Endometrial microvascular endothelial cells (primary cell): ENCODE data around the gene AKNAD1. TPM values are rescaled to one million over a fixed set of nuclear protein-coding genes. Genes with fewer than 3 reads are reported as not detected.

Experiments used
- in situ Hi-C: cut with HindIII; loops from 2 replicates; pipeline ENCODE4 v1.10.0; 2017; ENCODE audit warnings: low sequenced_read_pairs, low pct_unique_long_range_greater_than_20kb; ENCODE audit errors: inconsistent ontology term
- total RNA-seq: library from RNA; depleted of rRNA; stranded (reverse); fragments of >200 nt; gene quantifications from one replicate; pipeline ENCODE4 v1.2.3, GENCODE V29; 2015; ENCODE audit errors: inconsistent ontology term

The AKNAD1 gene
- total RNA-seq, 1 donor from 2014 or later = not detected

DNA sequence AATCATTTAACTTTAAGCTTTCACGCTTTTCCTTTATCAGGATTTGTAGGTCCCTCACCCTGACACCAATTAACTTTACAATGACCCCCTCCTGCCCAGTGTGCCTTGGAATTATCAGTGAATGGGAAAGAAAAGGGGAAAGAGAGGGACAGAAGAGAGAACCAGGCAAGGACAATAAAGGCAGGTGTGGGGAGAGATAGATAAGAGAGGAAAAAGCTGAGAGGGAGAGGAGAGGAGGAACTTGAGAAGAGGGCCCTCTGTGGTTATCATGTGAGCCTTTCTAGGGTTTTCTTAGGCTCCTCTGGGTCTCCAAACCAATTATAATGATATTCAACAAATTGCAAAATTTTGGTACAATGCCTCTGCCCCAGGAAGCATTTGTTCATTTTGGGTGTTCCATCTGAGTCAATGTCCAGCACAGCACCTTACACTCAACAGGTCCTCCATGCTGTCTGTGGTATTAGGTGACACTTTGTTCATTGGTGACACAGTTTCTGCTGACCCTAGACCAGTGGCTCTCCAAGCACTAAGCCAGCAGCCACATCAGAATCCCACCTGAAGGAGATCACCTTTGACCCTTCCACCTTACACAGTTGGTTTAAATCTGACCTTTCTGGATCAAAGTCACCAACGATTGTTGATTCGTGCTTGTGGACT is 14.2 kb downstream of the AKNAD1 start:
- in situ Hi-C loops = loop anchor here (10.0 kb wide), 1 partner anchor 62 kb away; no protein-coding TSS in a partner anchor

DNA sequence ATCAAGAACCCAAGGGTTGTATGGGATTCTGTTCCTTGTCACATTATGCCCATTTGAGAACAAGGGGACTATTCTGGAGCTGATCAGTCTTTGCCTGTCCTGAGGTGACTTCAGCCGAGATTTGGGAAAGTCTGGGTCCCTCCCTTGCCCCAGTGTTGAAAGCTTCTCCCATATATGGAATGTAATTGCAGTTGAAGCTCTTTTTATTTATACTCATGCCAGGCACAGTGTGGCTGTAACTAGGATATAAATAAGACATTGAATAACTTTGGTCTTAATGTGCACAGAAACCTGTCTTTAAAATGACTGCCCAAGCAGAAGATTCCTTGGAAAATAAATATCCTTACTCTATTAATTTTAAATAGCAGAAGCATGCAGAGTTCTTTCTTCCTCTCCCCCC is 15.2 kb downstream of the AKNAD1 start:
- in situ Hi-C loops = loop anchor here (10.0 kb wide), 1 partner anchor 63 kb away; no protein-coding TSS in a partner anchor

DNA sequence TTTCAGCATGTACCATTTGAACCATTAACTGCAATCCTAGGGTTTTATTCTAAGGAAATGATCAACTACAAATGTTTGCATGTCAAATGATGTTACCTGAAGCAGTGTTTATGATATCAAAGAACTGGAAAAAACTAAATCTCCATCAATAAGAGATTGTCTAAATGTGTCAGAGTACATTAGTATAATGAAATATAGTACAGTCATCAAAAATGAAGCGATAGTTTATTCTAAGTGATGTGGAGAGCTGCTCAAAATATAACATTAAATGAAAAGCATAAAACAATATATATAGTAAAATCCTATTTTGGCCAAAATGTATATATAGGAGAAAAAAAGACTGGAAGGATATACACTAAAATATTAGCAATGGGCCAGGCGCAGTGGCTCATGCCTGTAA is 24.0 kb downstream of the AKNAD1 start:
- in situ Hi-C loops = no loop called here

DNA sequence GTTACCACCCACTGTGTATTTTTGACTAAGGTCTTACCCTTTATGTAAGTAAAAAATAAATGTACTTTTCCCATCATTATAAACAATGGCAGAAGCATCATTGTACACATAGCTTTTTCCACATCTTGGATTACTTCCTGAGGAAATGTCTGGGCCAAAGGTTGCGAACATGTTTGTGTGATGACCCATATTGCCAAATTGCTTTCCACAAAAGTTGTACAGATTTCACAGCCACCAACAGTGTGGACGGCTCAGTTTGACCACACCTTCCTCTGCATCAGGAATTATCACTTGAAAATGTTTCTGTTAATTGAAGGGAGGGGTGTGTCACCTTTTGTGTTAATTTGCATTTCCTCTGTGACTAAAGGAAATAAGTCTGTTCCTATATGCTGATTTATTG is 25.7 kb downstream of the AKNAD1 start:
- in situ Hi-C loops = no loop called here

DNA sequence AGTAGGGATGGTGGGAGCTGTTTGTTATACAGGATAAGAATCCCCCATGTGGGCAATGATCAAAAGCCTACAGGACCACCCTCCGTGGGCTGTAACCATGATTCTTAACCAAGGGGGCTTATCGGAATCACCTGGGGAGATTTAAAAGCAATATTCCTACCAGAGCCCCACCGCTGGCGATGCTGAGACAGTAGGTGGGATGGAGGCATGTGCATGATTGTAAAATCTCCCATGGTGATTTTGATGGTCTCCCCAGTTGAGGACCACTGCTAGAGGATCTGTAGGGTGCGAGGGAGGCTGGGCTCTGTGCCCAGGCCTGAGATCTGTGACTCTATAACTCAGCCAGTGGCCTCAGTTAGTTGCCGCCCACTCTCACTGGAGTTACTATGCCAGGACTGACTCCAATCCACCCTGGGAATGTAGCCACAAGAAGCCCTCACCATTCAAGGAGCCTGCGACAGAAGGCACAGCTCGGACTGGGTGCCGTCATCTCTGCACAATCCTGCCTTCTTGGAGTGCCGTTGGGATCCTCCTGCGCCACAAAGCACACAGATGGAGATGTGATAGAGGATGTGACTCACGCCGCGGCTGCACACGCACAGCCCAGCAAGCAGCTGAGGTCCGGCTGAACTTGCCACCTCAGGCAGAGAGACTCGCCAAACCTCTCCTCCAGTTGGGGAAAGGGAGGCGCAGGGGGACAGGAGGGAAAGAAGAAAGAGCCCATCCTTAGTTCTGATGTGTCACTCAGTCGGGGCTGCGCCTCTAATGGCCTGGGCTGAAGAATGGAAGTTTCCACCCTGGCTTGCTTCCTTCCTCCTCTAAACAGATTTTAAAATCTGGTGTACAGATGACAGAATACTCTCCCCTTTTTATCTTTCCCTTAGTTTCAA is 26.5 kb downstream of the AKNAD1 start:
- in situ Hi-C loops = no loop called here

DNA sequence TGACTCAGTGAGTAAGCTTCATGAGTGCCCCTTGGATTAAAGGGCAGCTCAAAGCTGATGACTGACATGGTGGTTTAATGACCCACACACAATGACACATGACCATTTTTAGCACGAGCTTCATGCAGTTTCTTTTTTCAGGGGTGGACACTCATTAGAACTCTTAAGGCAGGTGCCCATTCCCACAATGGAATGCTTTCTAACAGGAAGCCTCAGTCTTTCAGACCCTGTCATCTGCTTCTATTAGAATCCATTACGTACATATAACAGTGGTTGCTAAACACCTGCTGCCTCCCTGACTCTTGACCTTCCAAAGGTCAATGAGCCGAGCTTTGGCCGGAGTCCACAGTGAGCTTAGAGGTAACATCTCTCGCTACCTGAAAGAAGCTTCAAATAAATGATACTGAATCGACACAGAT is 27.4 kb downstream of the AKNAD1 start:
- in situ Hi-C loops = no loop called here

DNA sequence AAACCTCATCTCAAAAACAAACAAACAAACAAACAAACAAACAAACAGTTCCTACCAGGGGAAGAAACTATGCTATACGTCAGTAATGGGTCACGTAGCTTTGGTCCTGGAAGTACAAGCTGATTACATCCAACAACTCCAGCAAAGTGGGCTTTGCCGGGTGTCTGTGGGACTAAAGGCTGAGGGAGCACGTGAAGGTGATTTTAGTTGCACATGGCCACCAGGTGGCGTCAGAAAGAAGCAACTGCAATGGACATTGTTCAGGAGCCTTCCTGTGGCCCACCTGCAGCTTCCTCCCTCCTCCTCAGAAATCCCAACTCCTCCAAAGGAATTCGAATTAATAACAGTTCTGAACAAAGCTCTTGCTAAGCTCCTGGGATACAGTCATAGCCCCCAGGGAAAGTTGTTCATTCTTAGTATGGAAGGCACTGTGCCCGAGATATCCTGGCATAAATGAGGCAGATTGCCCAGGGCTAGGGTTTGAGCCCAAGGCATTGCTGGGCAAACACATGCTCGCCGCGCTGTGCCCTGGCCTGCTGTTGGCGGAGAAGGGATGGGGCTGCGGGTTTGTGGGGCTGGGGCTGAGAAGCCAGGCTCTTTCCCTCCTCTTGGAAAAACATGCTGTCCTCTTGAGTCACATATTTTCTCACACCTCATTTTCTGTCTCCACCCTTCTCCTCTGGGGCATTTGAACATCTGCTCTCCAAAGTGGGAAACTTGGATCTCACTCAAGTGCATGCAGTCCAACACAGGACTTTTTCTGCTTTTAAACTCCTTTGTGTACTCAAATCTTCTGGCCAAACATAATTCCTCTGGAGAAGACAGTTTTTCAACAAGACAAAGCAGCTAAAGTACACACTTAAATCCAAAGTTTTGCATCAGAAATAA is 28.6 kb downstream of the AKNAD1 start:
- in situ Hi-C loops = no loop called here

DNA sequence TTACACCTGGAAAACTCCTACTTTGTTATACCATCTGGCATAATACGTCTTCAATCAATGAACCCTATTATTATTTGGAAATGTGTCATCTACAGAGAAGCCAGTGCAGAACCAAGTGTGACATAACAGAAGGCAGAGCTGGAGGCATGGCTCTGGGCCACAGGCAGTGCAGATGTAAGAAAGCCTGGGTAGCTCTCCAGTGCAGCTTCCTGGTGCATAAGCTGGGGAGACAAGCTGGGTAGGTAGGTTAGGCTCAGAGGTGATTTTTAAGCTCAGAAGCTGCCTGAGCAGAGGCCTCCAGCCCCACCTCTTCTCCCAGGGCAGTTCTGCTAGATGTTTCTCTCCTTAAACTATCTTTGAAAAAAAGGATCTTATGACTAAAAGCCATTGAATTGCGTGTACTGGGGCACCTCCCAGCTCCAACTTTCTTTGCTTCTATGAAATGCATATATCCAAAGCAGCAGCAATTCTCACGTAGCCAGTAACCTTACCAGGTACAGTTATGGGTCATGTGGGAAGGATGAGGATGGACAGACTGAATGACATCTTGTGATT is 30.7 kb downstream of the AKNAD1 start:
- in situ Hi-C loops = no loop called here

DNA sequence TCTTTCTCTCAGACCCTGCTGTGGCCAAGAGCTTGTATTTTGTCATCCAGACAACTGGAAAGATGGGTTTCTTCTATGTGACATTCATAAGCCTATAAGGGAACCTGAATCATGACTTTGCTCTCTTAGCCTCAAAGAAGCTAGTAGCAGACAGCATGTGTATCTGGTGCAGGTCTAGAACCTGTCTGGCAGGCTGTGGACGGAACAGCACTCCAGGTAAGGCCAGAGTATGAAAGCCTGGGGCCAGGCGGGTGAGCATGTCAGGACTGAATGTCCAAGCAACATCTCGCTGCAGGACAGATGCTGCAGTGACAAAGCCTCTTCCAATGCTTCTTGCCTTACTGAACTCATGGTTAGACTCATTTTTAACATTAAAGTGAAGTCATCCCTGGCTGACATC is 32.8 kb downstream of the AKNAD1 start:
- in situ Hi-C loops = no loop called here

DNA sequence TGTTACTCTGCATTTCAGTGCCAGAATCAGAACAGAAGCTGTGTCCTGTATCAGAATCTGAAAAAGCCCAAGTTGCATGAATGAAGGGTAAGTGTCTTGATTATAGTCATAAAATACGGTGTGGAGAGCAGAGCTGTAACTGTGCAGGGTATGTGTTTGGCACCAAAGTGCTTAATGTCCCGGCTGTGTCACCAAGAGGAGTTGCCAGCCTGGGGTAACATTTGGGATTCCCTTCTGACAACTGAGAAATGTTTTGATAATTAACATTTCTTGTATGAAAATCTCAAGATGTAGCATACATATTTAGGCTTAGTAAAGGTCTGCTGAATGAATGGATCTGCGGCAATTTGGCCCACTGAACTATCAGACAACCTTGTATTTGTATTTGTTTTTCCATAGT is 33.3 kb downstream of the AKNAD1 start:
- in situ Hi-C loops = no loop called here

DNA sequence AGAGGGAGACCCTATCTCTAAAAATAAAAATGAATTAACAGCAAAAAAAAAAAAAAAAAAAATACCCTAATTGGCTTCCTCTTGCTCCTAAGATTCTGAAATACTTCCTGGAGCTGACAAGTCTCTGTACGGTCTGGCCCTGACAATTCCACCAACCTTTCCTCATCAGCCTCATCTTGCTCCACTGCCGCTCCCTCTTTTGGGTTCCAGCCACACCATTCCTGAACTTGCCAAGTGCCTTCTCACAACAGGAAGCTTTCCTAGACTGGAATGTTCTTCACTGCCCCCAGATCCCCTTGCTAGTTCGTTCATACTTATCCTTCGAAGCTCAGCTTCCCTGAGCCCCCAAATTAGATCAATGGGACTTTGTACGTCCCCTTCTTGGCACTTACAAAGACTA is 37.0 kb downstream of the AKNAD1 start:
- in situ Hi-C loops = no loop called here

DNA sequence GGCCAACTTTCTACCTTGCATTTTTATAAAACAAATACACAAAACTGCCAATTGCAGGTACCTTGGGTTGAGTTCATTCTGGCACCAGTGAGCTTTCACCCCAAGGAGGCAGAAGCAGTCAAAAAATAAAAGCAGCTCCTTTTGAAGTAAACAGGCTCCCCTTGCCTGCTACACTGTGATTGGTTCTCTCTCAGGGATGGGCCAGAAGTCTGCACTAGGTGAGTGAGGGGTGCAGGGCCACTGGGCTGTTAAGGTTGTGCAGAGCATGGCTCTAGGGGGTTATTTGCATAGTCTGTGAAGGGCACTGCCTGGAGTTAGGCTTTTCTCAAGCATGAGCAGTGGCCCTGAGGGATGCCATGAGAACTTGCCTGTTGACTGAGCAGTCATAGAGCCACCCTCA is 39.1 kb downstream of the AKNAD1 start:
- in situ Hi-C loops = no loop called here

DNA sequence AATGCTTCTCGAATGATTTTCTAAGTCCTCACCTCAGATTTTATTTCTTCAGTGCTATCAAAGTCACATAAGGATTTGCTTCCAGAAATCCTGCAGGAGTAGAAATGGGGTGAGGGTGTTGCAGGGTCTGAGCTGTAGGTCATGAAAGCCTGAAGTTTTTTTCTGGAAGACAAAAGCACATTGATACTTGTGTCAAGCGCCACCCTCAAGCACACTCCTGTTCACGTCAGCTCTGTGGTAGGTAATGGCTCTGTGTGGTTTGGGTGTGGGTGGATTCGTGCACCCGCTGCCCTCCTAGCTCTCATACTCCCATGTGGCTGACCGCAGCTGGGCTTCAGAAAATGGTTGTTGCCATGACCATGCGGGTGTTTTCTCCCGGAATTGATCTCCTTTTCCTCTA is 39.9 kb downstream of the AKNAD1 start:
- in situ Hi-C loops = no loop called here

DNA sequence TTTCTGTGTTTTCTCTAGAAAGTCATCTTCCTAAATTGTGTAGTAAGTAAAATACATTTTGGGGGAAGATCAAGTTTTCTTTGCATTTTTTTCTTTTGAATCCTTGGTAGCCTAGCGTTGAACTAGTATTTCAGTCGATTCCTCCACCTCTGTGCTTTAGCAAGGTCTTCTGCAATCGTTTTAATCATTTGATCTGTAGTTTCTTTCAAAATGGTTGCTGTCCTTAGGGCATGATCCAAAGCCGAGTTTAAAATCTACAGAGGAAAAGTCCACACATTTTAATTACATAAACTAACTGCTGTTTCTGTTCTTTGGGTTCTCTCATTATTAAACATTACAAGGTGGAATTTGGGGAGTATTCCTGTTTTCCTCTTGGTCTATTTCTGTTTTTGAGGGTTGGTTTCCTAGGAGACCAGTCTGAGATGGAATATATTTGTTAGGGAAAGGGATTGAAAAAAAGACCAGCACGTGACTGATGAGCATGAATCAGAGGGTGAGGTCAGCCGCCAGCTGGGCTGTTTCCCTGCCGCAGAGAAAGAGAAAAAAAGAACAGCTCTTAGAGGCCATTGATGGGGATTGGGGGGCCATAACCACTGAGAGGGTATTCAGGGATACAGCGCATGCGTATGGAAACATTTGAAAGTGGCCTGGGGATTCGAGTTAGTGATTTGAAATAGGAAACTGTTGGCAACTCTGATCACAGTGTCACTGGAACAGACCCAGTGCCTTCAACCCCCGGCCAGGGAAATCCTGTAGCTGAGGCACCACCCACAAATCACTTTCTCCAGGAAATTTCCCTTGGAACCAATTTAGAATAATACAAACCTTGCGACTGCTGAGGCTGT is 40.6 kb downstream of the AKNAD1 start:
- in situ Hi-C loops = no loop called here

DNA sequence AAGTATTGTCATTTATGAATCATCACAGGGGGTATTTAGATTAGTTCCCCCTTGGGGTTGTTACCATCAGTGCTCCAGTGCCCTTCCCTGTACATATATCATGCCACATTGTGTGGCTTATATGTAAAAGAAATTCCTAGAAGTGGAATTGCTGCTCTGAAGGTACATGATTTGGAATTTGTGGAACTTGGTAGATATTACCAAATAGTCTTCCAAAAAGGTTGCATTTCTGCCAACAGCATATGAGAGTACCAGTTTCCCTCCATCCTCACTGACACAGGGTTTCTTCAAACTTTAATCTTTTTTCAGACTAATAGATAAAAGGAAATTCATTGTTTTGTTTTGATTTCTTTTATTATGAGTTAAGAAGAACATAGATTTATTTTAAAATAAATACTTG is 41.3 kb downstream of the AKNAD1 start:
- in situ Hi-C loops = no loop called here

DNA sequence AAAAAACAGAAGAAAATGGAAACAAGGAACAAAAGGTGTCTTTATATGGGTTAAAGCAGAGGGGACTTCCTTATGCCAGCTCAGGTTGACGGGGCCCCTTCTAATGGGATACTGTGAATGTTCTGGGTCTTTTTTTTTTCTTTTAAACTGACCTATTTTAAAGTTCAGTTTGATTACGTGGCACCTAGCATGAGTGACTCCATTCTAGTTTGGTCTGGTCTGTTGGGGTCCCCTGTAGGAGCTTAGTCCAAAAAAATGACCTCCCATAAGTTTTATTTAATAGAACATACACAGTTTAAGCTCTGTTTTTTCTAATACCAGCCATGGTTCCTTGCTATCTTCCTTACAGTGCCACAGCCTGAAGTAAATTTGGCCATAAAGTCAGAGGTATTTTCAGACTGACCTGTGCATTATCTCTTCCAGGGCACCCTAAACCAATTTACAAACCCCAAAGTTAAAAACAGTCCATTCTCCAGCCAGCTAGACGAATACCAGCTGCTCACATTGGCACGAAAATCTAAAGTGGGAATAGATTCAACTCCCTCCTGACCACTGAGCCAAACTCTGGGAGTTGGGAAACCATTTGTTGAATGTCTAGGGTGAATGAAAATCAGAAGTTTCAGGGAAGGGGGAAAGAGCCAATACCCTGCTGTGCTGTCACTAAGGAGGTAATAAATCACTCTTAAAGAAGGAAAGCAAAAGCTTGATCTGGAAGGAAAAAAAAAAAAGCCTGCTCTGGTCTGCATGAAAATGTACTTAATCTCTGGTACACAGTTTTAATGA is 42.4 kb downstream of the AKNAD1 start:
- in situ Hi-C loops = no loop called here

DNA sequence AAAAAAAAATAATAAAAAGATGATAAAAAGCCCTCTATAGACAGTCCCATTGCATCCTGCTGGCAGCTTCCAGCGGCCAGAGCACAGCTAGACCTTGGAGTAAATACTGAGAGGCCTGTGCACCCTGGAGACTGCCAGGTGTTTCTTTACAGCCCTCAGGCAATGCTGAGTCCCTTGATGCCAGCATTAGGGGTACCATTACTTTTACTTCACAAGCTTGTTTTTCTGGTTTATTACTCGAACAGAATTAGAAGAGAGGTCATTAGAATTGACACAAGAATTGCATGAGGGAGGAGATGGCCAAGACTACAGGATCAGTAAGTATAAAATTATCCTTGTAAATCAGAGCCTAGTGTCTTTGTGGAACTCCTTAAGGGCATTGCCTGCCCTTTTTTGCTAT is 43.6 kb downstream of the AKNAD1 start:
- in situ Hi-C loops = no loop called here

DNA sequence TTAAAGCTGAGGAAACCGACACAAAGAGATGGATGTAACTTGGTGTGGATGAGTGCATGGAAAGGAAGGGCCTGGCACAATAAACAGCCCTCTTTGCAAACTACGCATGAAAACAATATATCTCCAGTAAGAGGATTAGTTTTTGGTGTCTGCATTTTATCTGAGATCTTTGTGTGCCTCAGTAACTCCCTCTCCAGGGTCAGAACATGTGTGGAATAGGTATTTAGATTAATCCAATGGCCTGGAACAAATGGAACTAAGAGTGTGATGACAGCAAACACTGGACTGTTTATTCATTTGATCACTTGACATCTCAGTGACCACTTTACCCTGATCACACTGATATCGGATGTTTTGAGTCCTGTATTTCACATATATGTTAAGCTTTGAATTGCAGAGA is 45.3 kb downstream of the AKNAD1 start:
- in situ Hi-C loops = no loop called here
